GM12891 (cell line): ENCODE results near the gene IRS1.

Source experiments
- PAX5 ChIP-seq: IDR thresholded peaks from 2 replicates; pipeline ENCODE4 v1.6.1; 2011; ENCODE audit warnings: low read length, moderate library complexity, mild to moderate bottlenecking; ENCODE audit not compliant: insufficient read depth, severe bottlenecking
- POLR2A ChIP-seq: IDR thresholded peaks from 2 replicates; pipeline ENCODE4 v1.6.1; 2011; ENCODE audit warnings: low read depth, low read length, control low read depth
- POLR2AphosphoS5 ChIP-seq: IDR thresholded peaks from 2 replicates; pipeline ENCODE4 v1.6.1; 2011; ENCODE audit warnings: low read depth, low read length, control low read depth
- POU2F2 ChIP-seq: IDR thresholded peaks from 2 replicates; pipeline ENCODE4 v1.6.1; 2011; ENCODE audit warnings: low read depth, mild to moderate bottlenecking, control low read depth, low read length, moderate library complexity
- SPI1 ChIP-seq: IDR thresholded peaks from 2 replicates; pipeline ENCODE4 v1.6.1; 2011; ENCODE audit warnings: low read depth, low read length, control low read depth
- TAF1 ChIP-seq: IDR thresholded peaks from 2 replicates; pipeline ENCODE4 v1.6.1; 2011; ENCODE audit warnings: low read depth, low read length, control low read depth

- TF ChIP-seq POLR2AphosphoS5 (no peak), POLR2A (no peak), POU2F2 (no peak), TAF1 (no peak), PAX5 (no peak), SPI1 (no peak)
These were observed 1.6 kb downstream of the IRS1 start for GRCh38 chr2:226797989-226798421.
